ENCODE data around the gene MLLT3.

The MLLT3 gene

DNA sequence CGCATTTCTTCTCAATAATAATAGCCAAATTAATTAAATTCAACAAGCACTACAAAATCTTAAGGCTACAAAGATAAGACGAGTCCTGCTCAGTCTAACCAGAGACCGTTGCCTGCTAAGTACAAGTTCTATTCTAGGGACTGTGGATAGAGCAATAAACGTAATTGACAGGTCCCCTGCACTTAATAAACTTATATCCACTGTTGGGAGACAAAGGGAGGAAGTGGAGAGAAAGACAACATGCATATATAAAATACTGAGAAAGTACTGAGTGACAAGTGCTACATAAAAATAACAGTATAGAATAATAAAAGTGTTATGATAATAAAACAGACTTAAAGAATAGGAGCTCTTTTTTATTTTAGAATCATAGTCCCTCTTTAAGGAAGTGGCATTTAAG is 158.1 kb downstream of the MLLT3 start:
- H3K4me3 ChIP-seq (ENCODE audit: low read length): no peak overlapping the region
- no CpG with 5 or more reads among the region's 4 CpGs for WGBS (ENCODE audit: insufficient coverage, insufficient read length)
- no peak for DNase-seq (ENCODE audit: low read depth, low spot score)
- no peaks in the 10 kb centered on the region for H3K9me3 ChIP-seq (ENCODE audit: control insufficient read depth, insufficient read depth, low read length)
- no peak overlapping the region for H3K27ac ChIP-seq (ENCODE audit: low read length)
- no peaks in the 10 kb centered on the region for H3K27me3 ChIP-seq (ENCODE audit: control insufficient read depth, insufficient read depth, low read length)
- H3K36me3 ChIP-seq (ENCODE audit: control insufficient read depth, insufficient read depth, low read length): no peaks in the 10 kb centered on the region
- H3K4me1 ChIP-seq (ENCODE audit: control insufficient read depth, insufficient read depth, low read length): no peaks in the 10 kb centered on the region; the same call in 1 of the 2 replicates

DNA sequence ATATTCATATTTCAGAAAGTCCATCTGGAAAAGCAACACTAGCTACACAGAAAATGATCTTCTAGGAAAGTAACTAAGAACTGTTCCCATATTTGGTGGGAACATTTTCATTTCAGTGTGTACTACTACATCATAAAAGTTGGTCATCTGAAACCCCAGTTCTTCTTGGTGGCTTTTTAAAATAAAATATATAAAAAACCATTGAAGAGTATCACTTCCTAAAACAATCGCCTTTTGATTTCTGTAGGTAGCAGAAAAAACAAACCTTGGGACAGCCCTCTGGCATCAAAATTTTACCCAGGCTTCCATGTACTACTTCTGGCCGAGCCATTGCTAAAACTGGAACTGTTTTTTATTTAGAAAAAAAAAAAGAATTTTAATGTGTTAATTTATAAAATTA is 158.5 kb downstream of the MLLT3 start:
- Histone ChIP-seq H3K4me1 (ENCODE audit: control insufficient read depth, insufficient read depth, low read length) (no peaks in the 10 kb centered on the region; the same call in 1 of the 2 replicates), H3K27ac (ENCODE audit: low read length) (no peak overlapping the region), H3K36me3 (ENCODE audit: control insufficient read depth, insufficient read depth, low read length) (no peaks in the 10 kb centered on the region), H3K9me3 (ENCODE audit: control insufficient read depth, insufficient read depth, low read length) (no peaks in the 10 kb centered on the region), H3K27me3 (ENCODE audit: control insufficient read depth, insufficient read depth, low read length) (no peaks in the 10 kb centered on the region), H3K4me3 (ENCODE audit: low read length) (no peak overlapping the region)
- WGBS (ENCODE audit: insufficient coverage, insufficient read length): no CpG with 5 or more reads among the region's 2 CpGs
- DNase-seq (ENCODE audit: low read depth, low spot score): no peak

DNA sequence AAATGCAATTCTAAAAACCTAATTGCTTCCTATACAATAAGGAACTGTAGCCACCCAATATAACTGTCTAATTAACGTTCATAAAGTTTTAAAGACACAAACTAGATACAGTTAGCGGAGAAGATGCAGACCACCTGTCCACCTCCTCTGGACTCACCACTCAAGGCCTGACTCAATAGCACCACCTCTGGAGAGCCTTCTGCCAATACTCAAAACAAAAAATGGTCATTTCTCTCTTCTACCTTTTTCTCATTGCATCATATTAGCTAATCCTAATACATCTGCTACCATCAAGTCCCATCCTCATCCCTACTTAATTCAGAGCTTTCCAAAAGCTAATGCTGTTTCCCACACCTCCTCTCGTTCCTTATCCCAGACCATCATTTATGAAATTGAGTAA is 159.9 kb downstream of the MLLT3 start:
- DNase-seq (ENCODE audit: low read depth, low spot score): peak; percentile 13
- Histone ChIP-seq H3K27ac (ENCODE audit: low read length) (no peak overlapping the region), H3K27me3 (ENCODE audit: control insufficient read depth, insufficient read depth, low read length) (no peaks in the 10 kb centered on the region), H3K36me3 (ENCODE audit: control insufficient read depth, insufficient read depth, low read length) (no peaks in the 10 kb centered on the region), H3K9me3 (ENCODE audit: control insufficient read depth, insufficient read depth, low read length) (no peaks in the 10 kb centered on the region), H3K4me1 (ENCODE audit: control insufficient read depth, insufficient read depth, low read length) (no peaks in the 10 kb centered on the region; the same call in 1 of the 2 replicates), H3K4me3 (ENCODE audit: low read length) (no peak overlapping the region)
- no CpG with 5 or more reads among the region's 3 CpGs for WGBS (ENCODE audit: insufficient coverage, insufficient read length)

DNA sequence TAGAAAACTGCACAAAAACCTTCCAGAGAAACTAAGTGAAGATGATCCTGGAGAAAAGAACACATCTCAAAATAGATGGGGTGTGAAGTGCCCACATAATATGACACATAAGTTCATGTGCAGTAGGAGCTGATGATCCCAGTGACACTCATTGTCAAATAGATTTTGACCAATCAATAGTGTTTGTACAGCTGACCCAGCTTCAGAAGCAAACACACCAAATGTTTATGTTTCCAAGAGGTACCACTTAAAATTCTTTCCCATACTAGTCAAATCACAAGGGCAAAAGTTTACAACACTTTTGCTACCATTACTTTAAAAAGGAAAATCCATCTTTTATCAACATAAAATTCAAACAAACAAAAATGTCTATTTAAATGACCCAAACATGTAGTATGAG is 175.0 kb downstream of the MLLT3 start:
- H3K4me3 ChIP-seq (ENCODE audit: low read length): no peak overlapping the region
- no peaks in the 10 kb centered on the region for H3K27me3 ChIP-seq (ENCODE audit: control insufficient read depth, insufficient read depth, low read length)
- no peak for DNase-seq (ENCODE audit: low read depth, low spot score)
- H3K27ac ChIP-seq (ENCODE audit: low read length): no peak overlapping the region
- no peaks in the 10 kb centered on the region for H3K36me3 ChIP-seq (ENCODE audit: control insufficient read depth, insufficient read depth, low read length)
- no peaks in the 10 kb centered on the region for H3K4me1 ChIP-seq (ENCODE audit: control insufficient read depth, insufficient read depth, low read length)
- no peaks in the 10 kb centered on the region for H3K9me3 ChIP-seq (ENCODE audit: control insufficient read depth, insufficient read depth, low read length)

DNA sequence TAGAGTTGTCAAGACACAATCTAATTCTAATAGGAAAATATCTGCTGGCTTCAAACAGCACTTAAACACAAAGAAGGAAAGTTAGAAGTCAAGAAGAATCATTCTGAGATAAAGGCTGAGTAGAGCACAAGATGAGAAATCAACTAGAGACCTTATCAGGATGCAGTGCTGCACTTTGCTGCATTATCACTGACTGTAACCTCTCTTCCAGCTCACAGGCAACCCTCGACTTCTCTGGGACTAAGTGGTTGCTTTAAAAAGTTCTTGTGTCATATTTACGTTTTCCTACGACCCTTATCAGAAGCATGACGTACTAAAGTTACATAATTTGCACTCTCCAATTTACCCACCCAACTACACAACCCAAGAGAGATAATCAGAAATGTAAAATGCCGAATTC is 176.1 kb downstream of the MLLT3 start:
- Histone ChIP-seq H3K27ac (ENCODE audit: low read length) (no peak overlapping the region), H3K36me3 (ENCODE audit: control insufficient read depth, insufficient read depth, low read length) (no peaks in the 10 kb centered on the region), H3K27me3 (ENCODE audit: control insufficient read depth, insufficient read depth, low read length) (no peaks in the 10 kb centered on the region), H3K4me1 (ENCODE audit: control insufficient read depth, insufficient read depth, low read length) (no peaks in the 10 kb centered on the region), H3K4me3 (ENCODE audit: low read length) (no peak overlapping the region), H3K9me3 (ENCODE audit: control insufficient read depth, insufficient read depth, low read length) (no peaks in the 10 kb centered on the region)
- WGBS (ENCODE audit: insufficient coverage, insufficient read length): 100% methylated on average over 1 of the region's 5 CpGs
- no peak for DNase-seq (ENCODE audit: low read depth, low spot score)

DNA sequence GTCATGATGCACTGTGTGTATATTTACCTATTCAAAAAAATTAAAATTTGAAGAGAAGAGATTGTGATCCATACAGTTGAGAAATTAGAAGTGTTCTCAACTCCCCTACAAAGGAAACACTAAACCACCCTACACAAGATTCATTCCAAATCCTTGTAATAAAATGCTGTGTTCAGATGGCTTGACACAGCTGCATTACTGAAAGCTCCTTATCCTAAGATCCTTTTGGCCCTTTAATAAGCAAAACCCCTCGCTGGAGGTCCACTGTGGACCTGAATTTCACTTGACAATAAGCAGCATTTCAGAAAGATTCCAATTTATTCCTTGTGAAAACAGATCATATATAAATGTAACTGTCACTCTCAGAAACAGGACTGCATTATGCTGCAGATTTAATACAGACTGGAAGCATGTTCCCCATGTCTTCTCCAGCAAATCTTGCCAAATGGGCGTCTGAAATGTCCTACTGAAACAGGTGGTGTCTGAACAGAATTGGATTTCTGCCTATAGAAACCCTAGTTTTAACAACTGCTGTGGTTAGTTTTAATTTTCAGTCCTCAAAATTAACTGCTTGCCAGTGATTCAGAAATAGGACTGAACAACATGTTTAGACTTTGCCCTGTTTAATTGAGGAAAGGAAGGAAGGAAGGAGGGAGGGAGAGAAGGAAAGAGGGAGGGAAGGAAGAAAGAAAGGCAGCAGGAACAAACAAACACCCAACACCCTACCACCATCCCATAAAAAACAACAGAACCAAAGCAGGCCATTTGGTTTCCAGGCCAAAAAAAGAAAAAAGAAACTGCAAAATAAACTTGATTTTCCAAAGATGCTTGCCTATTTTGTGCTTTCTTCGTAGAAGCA is 179.6 kb downstream of the MLLT3 start:
- H3K27me3 ChIP-seq (ENCODE audit: control insufficient read depth, insufficient read depth, low read length): no peaks in the 10 kb centered on the region
- no peaks in the 10 kb centered on the region for H3K4me1 ChIP-seq (ENCODE audit: control insufficient read depth, insufficient read depth, low read length)
- WGBS (ENCODE audit: insufficient coverage, insufficient read length): no CpG with 5 or more reads among the region's 3 CpGs
- H3K36me3 ChIP-seq (ENCODE audit: control insufficient read depth, insufficient read depth, low read length): no peaks in the 10 kb centered on the region
- no peak overlapping the region for H3K27ac ChIP-seq (ENCODE audit: low read length)
- H3K4me3 ChIP-seq (ENCODE audit: low read length): no peak overlapping the region
- no peak for DNase-seq (ENCODE audit: low read depth, low spot score)
- H3K9me3 ChIP-seq (ENCODE audit: control insufficient read depth, insufficient read depth, low read length): no peaks in the 10 kb centered on the region

DNA sequence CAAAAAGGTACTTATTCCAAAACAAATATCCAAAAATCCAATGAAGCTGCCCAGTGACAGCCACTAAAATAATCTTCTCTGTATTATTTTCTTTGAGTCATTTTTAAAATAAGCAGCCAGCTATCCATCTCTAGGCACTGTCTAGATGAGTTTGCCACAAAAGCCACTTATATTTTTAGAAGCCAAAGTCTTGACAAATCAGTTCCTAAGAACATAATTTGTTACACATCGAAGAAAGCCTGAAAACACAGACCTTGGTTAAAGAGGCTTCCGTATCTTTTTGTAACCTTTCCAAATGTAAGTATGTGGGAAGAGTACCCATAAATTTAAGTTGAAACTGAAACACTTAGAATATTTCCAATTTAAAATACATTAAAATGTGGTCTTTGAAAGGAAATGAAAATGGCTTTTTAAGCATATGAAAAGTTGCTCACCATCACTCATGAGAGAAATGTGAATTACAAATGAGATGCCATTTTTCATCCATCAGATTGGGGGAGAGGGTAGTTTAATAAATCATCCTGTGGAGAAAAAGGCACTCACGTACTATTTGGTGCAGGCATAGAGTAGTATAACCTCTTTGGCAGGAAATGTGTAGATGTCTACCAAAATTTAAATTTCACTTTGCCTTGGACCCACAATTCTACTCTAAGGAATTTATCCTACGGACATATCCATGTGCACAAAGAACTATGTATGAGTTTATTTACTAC is 180.4 kb downstream of the MLLT3 start:
- Histone ChIP-seq H3K27ac (ENCODE audit: low read length) (no peak overlapping the region), H3K9me3 (ENCODE audit: control insufficient read depth, insufficient read depth, low read length) (no peaks in the 10 kb centered on the region), H3K36me3 (ENCODE audit: control insufficient read depth, insufficient read depth, low read length) (no peaks in the 10 kb centered on the region), H3K4me3 (ENCODE audit: low read length) (no peak overlapping the region), H3K4me1 (ENCODE audit: control insufficient read depth, insufficient read depth, low read length) (no peaks in the 10 kb centered on the region), H3K27me3 (ENCODE audit: control insufficient read depth, insufficient read depth, low read length) (no peaks in the 10 kb centered on the region)
- no peak for DNase-seq (ENCODE audit: low read depth, low spot score)
- no CpG with 5 or more reads among the region's 4 CpGs for WGBS (ENCODE audit: insufficient coverage, insufficient read length)

DNA sequence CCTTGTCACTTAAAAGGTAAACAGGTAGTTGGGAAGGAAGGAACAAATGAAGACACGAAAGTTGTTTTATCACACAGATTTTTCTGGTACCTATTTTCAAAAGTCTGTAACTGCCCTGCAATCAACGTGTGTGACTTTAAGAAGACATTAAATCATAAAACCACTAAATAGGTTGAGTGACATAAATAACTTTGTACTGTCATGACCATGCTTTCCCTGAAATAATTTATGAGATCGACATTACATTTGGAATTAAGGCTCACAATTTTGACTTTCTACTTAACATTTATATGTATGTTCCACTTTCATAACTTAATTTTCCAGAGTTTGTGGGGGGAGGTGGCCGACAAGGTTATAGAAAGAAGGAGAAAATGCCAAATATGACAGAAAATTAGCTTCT is 181.1 kb downstream of the MLLT3 start:
- H3K4me1 ChIP-seq (ENCODE audit: control insufficient read depth, insufficient read depth, low read length): no peaks in the 10 kb centered on the region
- H3K4me3 ChIP-seq (ENCODE audit: low read length): no peak overlapping the region
- H3K9me3 ChIP-seq (ENCODE audit: control insufficient read depth, insufficient read depth, low read length): no peaks in the 10 kb centered on the region
- DNase-seq (ENCODE audit: low read depth, low spot score): no peak
- no peaks in the 10 kb centered on the region for H3K27me3 ChIP-seq (ENCODE audit: control insufficient read depth, insufficient read depth, low read length)
- no peaks in the 10 kb centered on the region for H3K36me3 ChIP-seq (ENCODE audit: control insufficient read depth, insufficient read depth, low read length)
- no CpG with 5 or more reads among the region's 4 CpGs for WGBS (ENCODE audit: insufficient coverage, insufficient read length)
- H3K27ac ChIP-seq (ENCODE audit: low read length): no peak overlapping the region

DNA sequence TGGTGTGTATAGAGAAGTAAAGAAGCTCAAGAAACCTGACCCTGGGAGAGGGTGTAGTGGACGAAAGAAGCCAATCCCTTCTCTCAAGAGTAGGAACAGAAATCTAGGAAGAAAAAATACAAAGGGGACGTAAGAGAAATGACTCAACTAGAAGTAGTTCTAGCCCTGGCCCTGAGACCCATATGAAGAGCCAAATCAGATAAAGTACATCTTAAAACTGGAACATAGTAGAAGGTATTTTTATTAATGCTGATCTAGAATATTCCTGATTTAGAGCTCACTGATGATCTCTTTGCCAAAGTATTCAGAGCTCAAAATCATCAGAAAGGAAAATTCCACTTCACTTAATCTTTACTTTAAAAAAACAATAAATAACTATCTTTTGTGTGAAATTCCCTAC is 184.8 kb downstream of the MLLT3 start:
- Histone ChIP-seq H3K4me1 (ENCODE audit: control insufficient read depth, insufficient read depth, low read length) (no peaks in the 10 kb centered on the region), H3K36me3 (ENCODE audit: control insufficient read depth, insufficient read depth, low read length) (no peaks in the 10 kb centered on the region), H3K9me3 (ENCODE audit: control insufficient read depth, insufficient read depth, low read length) (no peaks in the 10 kb centered on the region), H3K27me3 (ENCODE audit: control insufficient read depth, insufficient read depth, low read length) (no peaks in the 10 kb centered on the region), H3K4me3 (ENCODE audit: low read length) (no peak overlapping the region), H3K27ac (ENCODE audit: low read length) (no peak overlapping the region)
- WGBS (ENCODE audit: insufficient coverage, insufficient read length): no CpG with 5 or more reads among the region's 2 CpGs
- no peak for DNase-seq (ENCODE audit: low read depth, low spot score)

DNA sequence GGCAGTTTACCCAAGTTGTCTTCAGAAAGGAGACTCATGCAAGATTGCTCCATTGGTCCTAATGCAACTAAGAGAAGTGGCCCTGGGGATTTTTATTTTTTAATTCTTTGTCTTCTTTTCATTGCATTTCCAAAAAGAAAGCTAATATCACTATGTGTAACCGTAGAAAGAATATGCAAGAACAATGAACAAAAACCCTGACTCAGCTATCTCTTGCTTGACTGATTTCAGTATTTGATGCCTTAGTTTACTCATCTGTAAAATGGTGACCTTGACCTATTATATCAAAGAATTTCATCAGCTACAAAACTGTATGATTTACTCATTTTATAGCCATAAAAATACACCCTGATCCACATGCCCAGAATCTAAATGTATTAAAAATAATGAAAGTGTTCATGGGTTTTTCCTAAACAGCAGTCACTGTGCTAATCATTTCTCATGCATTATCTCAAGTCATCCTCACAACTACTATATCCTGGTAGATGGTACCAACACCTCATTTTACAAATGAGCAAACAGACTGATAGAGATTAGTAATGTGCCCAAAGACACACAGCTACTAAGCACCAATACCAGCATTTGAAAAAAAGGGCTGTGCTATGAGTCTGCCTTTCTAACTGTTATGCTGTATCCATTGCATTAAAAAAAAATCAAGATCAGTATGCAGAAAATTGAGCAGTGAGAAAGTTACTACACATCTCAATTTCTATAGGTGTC is 185.7 kb downstream of the MLLT3 start:
- H3K27me3 ChIP-seq (ENCODE audit: control insufficient read depth, insufficient read depth, low read length): no peaks in the 10 kb centered on the region
- H3K27ac ChIP-seq (ENCODE audit: low read length): no peak overlapping the region
- H3K4me1 ChIP-seq (ENCODE audit: control insufficient read depth, insufficient read depth, low read length): no peaks in the 10 kb centered on the region
- no peaks in the 10 kb centered on the region for H3K9me3 ChIP-seq (ENCODE audit: control insufficient read depth, insufficient read depth, low read length)
- H3K4me3 ChIP-seq (ENCODE audit: low read length): no peak overlapping the region
- DNase-seq (ENCODE audit: low read depth, low spot score): no peak
- no CpG with 5 or more reads among the region's 1 CpG for WGBS (ENCODE audit: insufficient coverage, insufficient read length)
- no peaks in the 10 kb centered on the region for H3K36me3 ChIP-seq (ENCODE audit: control insufficient read depth, insufficient read depth, low read length)

Data from iPS DF 6.9 (cell line).